Measurements from ENCODE around the gene SUSD6.
"Not testable (repeated sequence)": the region's sequence is repeated elsewhere in the genome, so short reads cannot be mapped to it uniquely, and the experiment has no call there.

The SUSD6 gene

GRCh38 chr14:69591317-69591716 lies 20.1 kb upstream of the SUSD6 start:
- DNase-seq (ENCODE audit: low read depth): no peak

GRCh38 chr14:69593018-69593677 lies 18.2 kb upstream of the SUSD6 start:
- no peak for DNase-seq (ENCODE audit: low read depth)

GRCh38 chr14:69594846-69595245 lies 16.6 kb upstream of the SUSD6 start:
- DNase-seq (ENCODE audit: low read depth): no peak

- no peak for DNase-seq (ENCODE audit: low read depth)
Measured at GRCh38 chr14:69595336-69595735, 16.1 kb upstream of the SUSD6 start.

- DNase-seq (ENCODE audit: low read depth): not testable (repeated sequence)
Measured at GRCh38 chr14:69599431-69599830, 12.0 kb upstream of the SUSD6 start.

GRCh38 chr14:69600304-69600891 lies 11.0 kb upstream of the SUSD6 start:
- no peak for DNase-seq (ENCODE audit: low read depth)

GRCh38 chr14:69605738-69606137 lies 5.7 kb upstream of the SUSD6 start:
- no peak for DNase-seq (ENCODE audit: low read depth)

GRCh38 chr14:69606258-69607184 lies 4.9 kb upstream of the SUSD6 start:
- no peak for DNase-seq (ENCODE audit: low read depth)

- no peak for DNase-seq (ENCODE audit: low read depth)
Measured at GRCh38 chr14:69610020-69610873, 1.1 kb upstream of the SUSD6 start.

GRCh38 chr14:69610874-69611171 lies 573 bp upstream of the SUSD6 start:
- DNase-seq (ENCODE audit: low read depth): no peak

- no peak for DNase-seq (ENCODE audit: low read depth)
Measured at GRCh38 chr14:69612014-69612782, 802 bp downstream of the SUSD6 start.

GRCh38 chr14:69612783-69613130 lies 1.4 kb downstream of the SUSD6 start:
- DNase-seq (ENCODE audit: low read depth): no peak

- no peak for DNase-seq (ENCODE audit: low read depth)
Measured at GRCh38 chr14:69613312-69614073, 2.1 kb downstream of the SUSD6 start.

GRCh38 chr14:69614592-69614991 lies 3.2 kb downstream of the SUSD6 start:
- DNase-seq (ENCODE audit: low read depth): no peak

GRCh38 chr14:69615121-69615495 lies 3.7 kb downstream of the SUSD6 start:
- no peak for DNase-seq (ENCODE audit: low read depth)

GRCh38 chr14:69615496-69616407 lies 4.4 kb downstream of the SUSD6 start:
- no peak for DNase-seq (ENCODE audit: low read depth)

- DNase-seq (ENCODE audit: low read depth): no peak
Measured at GRCh38 chr14:69616408-69616773, 5.0 kb downstream of the SUSD6 start.

GRCh38 chr14:69617796-69618195 lies 6.4 kb downstream of the SUSD6 start:
- DNase-seq (ENCODE audit: low read depth): no peak

GRCh38 chr14:69619012-69619411 lies 7.6 kb downstream of the SUSD6 start:
- DNase-seq (ENCODE audit: low read depth): no peak

- no peak for DNase-seq (ENCODE audit: low read depth)
Measured at GRCh38 chr14:69620211-69620611, 8.8 kb downstream of the SUSD6 start.

Data from activated T-helper 9 cell treated with anti-CD3 and anti-CD28 coated beads, Interleukin-2, amount 50 U/mL, for 16 hours (primary cell).